Airway epithelial cell (primary cell): ENCODE measurements around the gene NKX1-2. TPM values are rescaled to one million over a fixed set of nuclear protein-coding genes. Genes with fewer than 3 reads are reported as not detected.

Source experiments
- total RNA-seq: library from RNA; depleted of rRNA; stranded (reverse); fragments of >200 nt; gene quantifications from 2 replicates; pipeline ENCODE4 v1.2.3, GENCODE V29; 2015

NKX1-2 gene
- total RNA-seq: 3.3 and 4.0 TPM in 2 replicates

DNA sequence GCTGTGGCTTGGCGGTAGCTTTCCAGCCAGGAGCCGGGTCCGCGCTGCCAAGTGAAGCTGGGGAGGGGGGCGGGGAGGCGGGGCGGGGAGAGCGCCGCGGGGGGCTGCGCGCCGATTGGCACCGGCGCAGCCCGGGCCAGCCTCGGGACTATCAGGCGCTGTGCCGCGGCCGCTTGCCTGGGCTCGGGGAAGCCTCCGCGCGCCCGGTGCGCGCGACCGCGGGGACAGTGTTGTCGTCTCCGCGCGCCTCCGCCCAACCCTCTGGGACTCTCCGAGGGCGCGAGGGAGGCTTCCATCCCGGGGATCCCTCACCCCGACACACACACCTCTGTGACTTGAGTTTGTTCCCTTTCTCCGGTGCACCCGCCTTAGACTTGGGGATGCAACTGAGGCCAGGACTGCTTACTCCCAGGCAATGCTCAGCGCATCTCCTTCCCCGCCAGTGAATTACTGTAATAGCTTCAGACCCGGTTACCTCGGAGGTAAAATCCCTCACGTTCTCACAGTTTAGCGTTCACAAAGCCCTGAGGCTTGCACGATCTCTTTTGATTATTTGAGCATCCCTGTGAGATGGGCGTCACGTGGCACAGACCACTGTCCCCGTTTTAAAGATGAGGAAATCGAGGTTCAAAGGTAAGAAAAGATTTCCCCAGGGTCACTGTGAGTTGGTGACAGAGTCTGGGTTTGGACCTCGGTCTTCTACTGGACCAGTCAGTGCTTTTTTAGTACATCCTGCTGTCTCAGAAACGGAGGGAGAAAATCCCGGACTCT, at the start of gene NKX1-2:
NKX1-2 (minus strand) TSS at position 24 of the 771 bp plus-strand sequence. CDS start 92 bp downstream, outside the sequence.

DNA sequence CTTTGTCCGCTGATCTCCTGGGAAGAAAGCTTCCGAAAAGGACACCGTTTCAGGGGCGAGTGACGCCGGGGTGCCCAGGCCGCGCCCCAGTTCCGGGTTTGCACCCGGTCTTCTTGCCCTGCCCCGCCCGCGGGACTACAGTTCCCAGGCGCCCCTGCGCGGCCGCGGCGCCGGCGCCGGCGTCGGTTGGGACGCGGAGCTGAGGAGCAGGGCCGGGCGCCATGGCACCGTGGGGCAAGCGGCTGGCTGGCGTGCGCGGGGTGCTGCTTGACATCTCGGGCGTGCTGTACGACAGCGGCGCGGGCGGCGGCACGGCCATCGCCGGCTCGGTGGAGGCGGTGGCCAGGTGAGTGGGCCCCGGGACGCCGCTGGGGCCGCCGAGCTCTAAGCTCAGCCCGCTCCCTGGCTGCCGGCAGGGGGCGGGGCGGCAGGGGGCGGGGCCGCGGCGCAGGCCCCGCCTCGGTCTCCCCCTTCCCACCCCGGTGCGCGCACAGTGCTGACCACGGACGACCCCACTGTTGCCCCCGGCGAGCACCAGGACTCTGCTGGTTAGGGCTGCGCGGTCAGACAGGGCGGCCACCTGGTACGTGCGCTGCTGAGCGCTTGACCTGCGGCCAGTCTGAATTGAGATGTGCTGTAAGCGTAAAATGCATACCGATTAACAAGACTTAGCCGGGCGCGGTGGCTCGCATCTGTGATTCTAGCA, 12.0 kb upstream of the NKX1-2 start, which contains the start of gene LHPP:
LHPP (plus strand) TSS at position 182 of the 706 bp plus-strand sequence; CDS start at position 222, 40 bp downstream.

DNA sequence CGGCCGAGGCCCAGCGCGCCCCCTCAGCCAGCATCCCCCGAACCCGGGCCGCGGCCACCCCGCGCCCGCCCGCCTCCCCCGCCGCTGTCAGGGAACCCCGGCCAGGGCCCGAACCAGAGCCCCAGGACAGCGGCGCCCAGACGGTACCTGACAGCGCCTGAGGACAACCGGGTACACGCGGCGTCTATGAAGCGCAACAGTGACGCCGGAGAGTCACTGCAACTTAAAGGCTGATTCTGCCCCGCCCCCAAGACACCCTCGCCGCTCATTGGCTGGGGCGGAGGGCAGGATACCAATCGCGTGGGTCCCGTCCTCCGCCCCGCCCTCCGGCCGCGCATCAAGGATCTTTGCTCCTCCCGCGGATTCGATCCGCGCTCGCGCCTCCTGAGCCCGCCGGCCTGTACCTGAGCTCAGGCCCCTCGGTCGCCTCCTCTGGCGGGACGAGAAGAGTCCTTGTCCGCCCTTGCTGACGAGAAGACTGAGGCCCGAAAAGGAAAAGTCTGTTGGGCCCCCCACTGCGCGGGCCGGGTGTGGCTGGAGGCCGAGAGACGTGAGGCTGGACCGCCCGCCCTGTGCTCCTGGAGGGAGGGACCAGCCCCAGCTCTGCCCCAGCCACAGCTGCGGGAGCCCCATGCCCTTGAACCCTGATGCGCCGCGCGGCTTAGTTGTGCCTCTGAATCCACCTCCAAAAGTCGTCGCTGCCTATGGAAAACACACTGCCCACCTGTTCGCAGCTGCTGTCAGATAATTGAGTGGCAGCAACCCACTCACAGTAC, 30.9 kb downstream of the NKX1-2 start, which contains the start of gene OAT:
OAT (minus strand) TSS at position 198 of the 776 bp plus-strand sequence. CDS start 6,752 bp downstream, outside the sequence.

Other genes with a start within 250 kb of the NKX1-2 start
- 106 and 143 TPM in 2 replicates for gene OAT, start 31.1 kb downstream of the NKX1-2 start, total RNA-seq
- 9.9 and 14.9 TPM in 2 replicates for gene LHPP, start 11.8 kb upstream of the NKX1-2 start, total RNA-seq